Colonic mucosa (tissue), 4 donors: ENCODE measurements around the gene SLC9A2. TPM values are rescaled to one million over a fixed set of nuclear protein-coding genes. Genes with fewer than 3 reads are reported as not detected.

Source experiments
- DNase-seq: peaks from one replicate; pipeline ENCODE4 v3.0.0-alpha.2; 2020
- H3K27ac ChIP-seq: fragments of 200-600 bp; one replicate; pipeline ENCODE4 v1.8.0; 2021
- H3K27me3 ChIP-seq: fragments of 200-600 bp; one replicate; pipeline ENCODE4 v1.8.0; 2021
- H3K36me3 ChIP-seq: fragments of 200-600 bp; one replicate; pipeline ENCODE4 v1.8.0; 2021
- H3K4me1 ChIP-seq: fragments of 200-600 bp; one replicate; pipeline ENCODE4 v1.8.0; 2021; ENCODE audit warnings: mild to moderate bottlenecking
- H3K4me3 ChIP-seq: fragments of 200-600 bp; one replicate; pipeline ENCODE4 v1.8.0; 2021
- H3K9ac ChIP-seq, 2 donors: one replicate each; pipeline ENCODE4 v1.7.0; 2013; ENCODE audit warnings: control low read depth in 2 of 2, low read depth in 2 of 2, low read length in 2 of 2
- H3K9me3 ChIP-seq: fragments of 200-600 bp; one replicate; pipeline ENCODE4 v1.8.0; 2021
- CTCF ChIP-seq: fragments of 200-600 bp; IDR thresholded peaks from one replicate; pipeline ENCODE4 v1.8.0; 2022; ENCODE audit warnings: antibody characterized with exemption, mild to moderate bottlenecking
- intact Hi-C: fragments of 100-400 bp; cut with DNase I; formaldehyde crosslinking; loops from one replicate; pipeline ENCODE4 v1.14.1; 2022
- total RNA-seq, 2 donors: library from RNA; stranded (reverse); fragmentation: NEBNext Ultra II Directional in 1 of 2; extraction: Animal tissue kit (Norgen Biotek cat#: 25700) in 1 of 2; gene quantifications; one replicate each; pipeline ENCODE4 v1.2.1, GENCODE V29; 2021
- donor health status: healthy.
- donor health status: DM: no; HTN: no; CAD: no.
- donor health status: DM: no; HTN: no; CAD: no.

The SLC9A2 gene, protein sequence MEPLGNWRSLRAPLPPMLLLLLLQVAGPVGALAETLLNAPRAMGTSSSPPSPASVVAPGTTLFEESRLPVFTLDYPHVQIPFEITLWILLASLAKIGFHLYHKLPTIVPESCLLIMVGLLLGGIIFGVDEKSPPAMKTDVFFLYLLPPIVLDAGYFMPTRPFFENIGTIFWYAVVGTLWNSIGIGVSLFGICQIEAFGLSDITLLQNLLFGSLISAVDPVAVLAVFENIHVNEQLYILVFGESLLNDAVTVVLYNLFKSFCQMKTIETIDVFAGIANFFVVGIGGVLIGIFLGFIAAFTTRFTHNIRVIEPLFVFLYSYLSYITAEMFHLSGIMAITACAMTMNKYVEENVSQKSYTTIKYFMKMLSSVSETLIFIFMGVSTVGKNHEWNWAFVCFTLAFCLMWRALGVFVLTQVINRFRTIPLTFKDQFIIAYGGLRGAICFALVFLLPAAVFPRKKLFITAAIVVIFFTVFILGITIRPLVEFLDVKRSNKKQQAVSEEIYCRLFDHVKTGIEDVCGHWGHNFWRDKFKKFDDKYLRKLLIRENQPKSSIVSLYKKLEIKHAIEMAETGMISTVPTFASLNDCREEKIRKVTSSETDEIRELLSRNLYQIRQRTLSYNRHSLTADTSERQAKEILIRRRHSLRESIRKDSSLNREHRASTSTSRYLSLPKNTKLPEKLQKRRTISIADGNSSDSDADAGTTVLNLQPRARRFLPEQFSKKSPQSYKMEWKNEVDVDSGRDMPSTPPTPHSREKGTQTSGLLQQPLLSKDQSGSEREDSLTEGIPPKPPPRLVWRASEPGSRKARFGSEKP
- 10 to 100 TPM; 58.4 to 76.2 TPM for total RNA-seq

DNA sequence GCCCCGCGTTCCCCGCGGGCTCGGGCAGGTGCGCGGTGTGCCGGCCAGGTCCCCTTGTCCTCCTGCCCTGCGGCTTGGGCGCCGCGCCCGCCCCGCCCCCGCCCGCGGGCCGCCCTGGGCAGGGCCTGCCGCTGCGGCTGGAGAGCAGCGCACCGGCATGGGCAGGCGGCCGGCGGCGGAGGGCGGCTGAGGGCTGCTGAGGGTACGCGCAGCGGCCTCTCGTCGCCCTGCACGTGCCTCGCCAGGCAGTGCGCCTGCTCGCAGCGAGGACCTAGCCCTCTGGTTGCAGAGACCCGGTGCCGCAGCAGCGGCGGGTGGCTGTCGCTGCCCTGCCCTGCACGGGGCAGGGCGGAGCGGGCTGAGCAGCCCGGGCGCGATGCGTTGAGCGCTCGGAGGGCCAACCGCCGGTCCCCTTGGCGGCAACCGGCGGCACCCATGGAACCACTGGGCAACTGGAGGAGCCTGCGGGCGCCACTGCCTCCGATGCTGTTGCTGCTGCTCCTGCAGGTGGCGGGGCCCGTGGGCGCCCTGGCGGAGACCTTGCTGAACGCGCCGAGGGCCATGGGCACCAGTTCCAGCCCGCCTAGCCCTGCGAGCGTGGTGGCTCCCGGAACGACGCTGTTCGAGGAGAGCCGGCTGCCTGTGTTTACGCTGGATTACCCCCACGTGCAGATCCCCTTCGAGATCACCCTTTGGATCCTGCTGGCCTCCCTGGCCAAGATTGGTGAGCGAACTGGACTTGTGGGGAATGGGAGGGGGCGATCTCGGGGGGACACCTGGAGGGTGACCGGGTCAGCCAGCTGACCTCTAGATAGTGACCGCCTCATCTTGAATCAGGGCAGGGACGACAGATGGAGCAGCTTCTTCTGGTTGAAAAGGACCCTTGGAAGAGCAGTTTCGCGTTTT lies at the start of gene SLC9A2:
Gene SLC9A2 (plus strand): TSS at position 140 of the 906 bp plus-strand sequence. CDS start 296 bp downstream, at position 436.
- Histone ChIP-seq H3K4me3 (peak within 1 kb of the TSS; percentile 63), H3K27ac (peak within 1 kb of the TSS; percentile 87), H3K36me3 (no peaks in the 10 kb centered on the region), H3K27me3 (no peaks in the 10 kb centered on the region), H3K9me3 (no peaks in the 10 kb centered on the region), H3K9ac (peak within 1 kb of the TSS; percentile 82 to 88), H3K4me1 (no peaks in the 10 kb centered on the region)
- no peak for TF ChIP-seq CTCF
- intact Hi-C loops, result loop anchor here (10.0 kb wide), 1 partner anchor 85 kb away; no protein-coding TSS in a partner anchor
- DNase-seq, result peak; percentile 57

DNA sequence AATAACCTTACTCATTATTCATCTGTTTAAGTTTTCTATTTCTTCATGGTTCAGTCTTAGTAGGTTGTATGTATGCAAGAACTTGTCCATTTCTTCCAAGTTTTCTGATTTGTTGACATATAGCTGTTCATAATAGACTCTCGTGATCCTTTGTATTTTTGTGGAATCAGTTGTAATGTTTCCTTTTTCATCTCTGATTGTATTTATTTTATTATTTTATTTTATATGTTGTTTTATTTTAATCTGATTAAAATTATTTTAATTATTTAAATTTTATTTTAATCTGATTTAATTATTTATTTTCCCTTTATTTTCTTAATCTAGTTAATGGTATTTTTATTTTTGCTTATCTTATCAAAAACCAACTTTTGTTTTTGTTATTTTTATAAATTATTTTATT lies 43.5 kb upstream of the SLC9A2 start:
- intact Hi-C loops, result no loop called here
- Histone ChIP-seq H3K4me1 (no peaks in the 10 kb centered on the region), H3K4me3 (no peak overlapping the region), H3K27me3 (no peaks in the 10 kb centered on the region), H3K36me3 (no peaks in the 10 kb centered on the region), H3K27ac (no peak overlapping the region), H3K9ac (no peak overlapping the region), H3K9me3 (no peaks in the 10 kb centered on the region)
- no peak for TF ChIP-seq CTCF
- no peak for DNase-seq

GRCh38 chr2:102578376-102578775 lies 41.0 kb upstream of the SLC9A2 start:
- intact Hi-C loops, result no loop called here
- no peak for DNase-seq
- H3K27me3 ChIP-seq, result no peaks in the 10 kb centered on the region
- no peak for TF ChIP-seq CTCF
- H3K27ac ChIP-seq, result no peak overlapping the region
- H3K36me3 ChIP-seq, result no peaks in the 10 kb centered on the region
- H3K9ac ChIP-seq, result no peak overlapping the region
- H3K4me3 ChIP-seq, result no peak overlapping the region
- H3K9me3 ChIP-seq, result no peaks in the 10 kb centered on the region
- H3K4me1 ChIP-seq, result no peaks in the 10 kb centered on the region

GRCh38 chr2:102581911-102582310 lies 37.4 kb upstream of the SLC9A2 start:
- Histone ChIP-seq H3K27ac (no peak overlapping the region), H3K4me3 (no peak overlapping the region), H3K4me1 (no peaks in the 10 kb centered on the region), H3K9ac (no peak overlapping the region), H3K9me3 (no peaks in the 10 kb centered on the region), H3K27me3 (no peaks in the 10 kb centered on the region), H3K36me3 (no peaks in the 10 kb centered on the region)
- no peak for DNase-seq
- no peak for TF ChIP-seq CTCF
- intact Hi-C loops, result no loop called here

DNA sequence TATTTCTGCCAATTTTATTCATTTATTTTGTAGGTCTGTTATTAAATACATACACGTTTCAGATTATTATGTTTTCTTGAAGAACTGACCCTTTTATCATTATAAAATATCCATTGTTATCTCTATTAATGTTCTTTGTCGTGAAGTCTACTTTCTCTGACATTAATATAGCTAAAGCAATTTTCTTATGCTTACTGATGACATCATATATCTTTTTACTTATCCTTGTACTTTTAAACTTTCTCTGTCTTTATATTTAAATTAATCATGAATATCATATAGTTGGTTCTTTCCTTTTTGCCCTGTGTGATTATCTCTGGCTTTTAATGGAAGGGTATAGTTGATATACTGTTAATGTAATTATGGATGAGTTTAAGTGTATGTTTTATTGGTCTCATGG lies 36.5 kb upstream of the SLC9A2 start:
- Histone ChIP-seq H3K4me3 (no peak overlapping the region), H3K27ac (no peak overlapping the region), H3K27me3 (no peaks in the 10 kb centered on the region), H3K36me3 (no peaks in the 10 kb centered on the region), H3K4me1 (no peaks in the 10 kb centered on the region), H3K9ac (no peak overlapping the region), H3K9me3 (no peaks in the 10 kb centered on the region)
- DNase-seq, result no peak
- intact Hi-C loops, result no loop called here
- TF ChIP-seq CTCF, result no peak
